Esophagus muscularis mucosa (tissue), 4 donors: ENCODE measurements around the gene FAM234A.

Source experiments
- EP300 ChIP-seq: sonication (generic); formaldehyde crosslinking; IDR thresholded peaks from one replicate; pipeline ENCODE4 v1.6.1; 2017; ENCODE audit warnings: antibody characterized with exemption
- POLR2A ChIP-seq: fragments of 450-650 bp; IDR thresholded peaks from one replicate; pipeline ENCODE4 v1.6.1; 2017; ENCODE audit warnings: antibody characterized with exemption, moderate library complexity, mild to moderate bottlenecking, low read depth
- TF ChIP-seq, protein P1 (sequence below), 3 experiments: fragments of 200-600 bp in 2 of 3; fragments of 450-650 bp in 1 of 3; sonication (generic) in 2 of 3; IDR thresholded peaks; one replicate each; pipeline ENCODE4 v1.5.1; 2017 to 2019; ENCODE audit warnings: antibody characterized with exemption in 3 of 3, mild to moderate bottlenecking in 2 of 3, moderate library complexity in 1 of 3

DNA sequence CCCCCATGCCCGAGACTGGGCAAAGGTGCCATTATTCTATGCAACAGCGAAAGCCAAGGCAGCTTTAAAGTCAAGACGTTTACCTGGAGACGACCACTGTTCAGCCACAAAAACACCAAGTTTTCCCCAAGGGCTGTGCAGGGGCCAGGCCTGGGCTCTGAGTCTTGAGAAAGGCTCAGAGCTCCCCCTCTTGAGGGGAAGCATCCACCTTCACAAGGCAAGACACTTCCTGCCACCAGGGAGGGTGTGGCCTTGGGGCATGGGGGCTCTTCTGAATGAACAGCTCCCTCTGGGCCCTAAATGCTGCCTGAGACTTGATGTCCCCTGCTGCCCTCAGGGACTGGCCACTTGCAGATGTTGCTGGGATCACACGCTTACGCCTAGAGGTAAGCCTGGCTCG lies 74.9 kb downstream of the FAM234A start:
- TF ChIP-seq, protein P1, sequence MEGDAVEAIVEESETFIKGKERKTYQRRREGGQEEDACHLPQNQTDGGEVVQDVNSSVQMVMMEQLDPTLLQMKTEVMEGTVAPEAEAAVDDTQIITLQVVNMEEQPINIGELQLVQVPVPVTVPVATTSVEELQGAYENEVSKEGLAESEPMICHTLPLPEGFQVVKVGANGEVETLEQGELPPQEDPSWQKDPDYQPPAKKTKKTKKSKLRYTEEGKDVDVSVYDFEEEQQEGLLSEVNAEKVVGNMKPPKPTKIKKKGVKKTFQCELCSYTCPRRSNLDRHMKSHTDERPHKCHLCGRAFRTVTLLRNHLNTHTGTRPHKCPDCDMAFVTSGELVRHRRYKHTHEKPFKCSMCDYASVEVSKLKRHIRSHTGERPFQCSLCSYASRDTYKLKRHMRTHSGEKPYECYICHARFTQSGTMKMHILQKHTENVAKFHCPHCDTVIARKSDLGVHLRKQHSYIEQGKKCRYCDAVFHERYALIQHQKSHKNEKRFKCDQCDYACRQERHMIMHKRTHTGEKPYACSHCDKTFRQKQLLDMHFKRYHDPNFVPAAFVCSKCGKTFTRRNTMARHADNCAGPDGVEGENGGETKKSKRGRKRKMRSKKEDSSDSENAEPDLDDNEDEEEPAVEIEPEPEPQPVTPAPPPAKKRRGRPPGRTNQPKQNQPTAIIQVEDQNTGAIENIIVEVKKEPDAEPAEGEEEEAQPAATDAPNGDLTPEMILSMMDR (IDR thresholded peaks at IDR 0.05) = no peak
- TF ChIP-seq POLR2A = no peak
- TF ChIP-seq EP300 = no peak
